GM21576 (cell line): ENCODE data around the gene RNF157.
"Not testable (repeated sequence)": the region's sequence is repeated elsewhere in the genome, so short reads cannot be mapped to it uniquely, and the experiment has no call there.

Experiments used
- ATAC-seq: cut with Tn5 transposase; IDR thresholded peaks from one replicate; pipeline ENCODE4 v1.9.1; 2021; ENCODE audit warnings: mild to moderate bottlenecking, moderate library complexity; ENCODE audit not compliant: unreplicated experiment

RNF157 gene

GRCh38 chr17:76255801-76256429 lies 15.6 kb upstream of the RNF157 start:
- ATAC-seq, result no peak

- no peak for ATAC-seq
Observed at GRCh38 chr17:76254275-76254674, 14.0 kb upstream of the RNF157 start.

DNA sequence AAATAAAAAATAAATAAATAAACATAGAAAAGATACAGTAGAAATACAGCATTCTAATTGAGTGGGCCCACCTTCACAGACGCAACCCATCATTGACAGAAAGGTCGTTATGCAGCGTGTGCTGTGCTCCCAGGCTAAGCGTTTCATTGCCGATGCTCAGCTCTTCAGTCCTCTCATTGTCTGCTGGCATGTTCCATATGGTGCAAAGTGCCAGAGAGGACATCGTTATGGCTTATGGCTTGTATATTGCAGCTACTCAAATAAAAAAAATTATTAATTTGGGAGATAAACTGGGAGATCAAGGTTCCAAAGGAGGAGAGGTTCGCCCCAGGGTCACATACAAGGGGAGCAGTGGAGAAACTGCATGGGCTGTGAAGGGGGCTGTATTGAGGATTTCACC lies 13.5 kb upstream of the RNF157 start:
- ATAC-seq, result no peak

GRCh38 chr17:76252967-76253766 lies 12.9 kb upstream of the RNF157 start:
- not testable (repeated sequence) for ATAC-seq

GRCh38 chr17:76252040-76252954 lies 12.0 kb upstream of the RNF157 start:
- ATAC-seq, result peak; percentile 49

DNA sequence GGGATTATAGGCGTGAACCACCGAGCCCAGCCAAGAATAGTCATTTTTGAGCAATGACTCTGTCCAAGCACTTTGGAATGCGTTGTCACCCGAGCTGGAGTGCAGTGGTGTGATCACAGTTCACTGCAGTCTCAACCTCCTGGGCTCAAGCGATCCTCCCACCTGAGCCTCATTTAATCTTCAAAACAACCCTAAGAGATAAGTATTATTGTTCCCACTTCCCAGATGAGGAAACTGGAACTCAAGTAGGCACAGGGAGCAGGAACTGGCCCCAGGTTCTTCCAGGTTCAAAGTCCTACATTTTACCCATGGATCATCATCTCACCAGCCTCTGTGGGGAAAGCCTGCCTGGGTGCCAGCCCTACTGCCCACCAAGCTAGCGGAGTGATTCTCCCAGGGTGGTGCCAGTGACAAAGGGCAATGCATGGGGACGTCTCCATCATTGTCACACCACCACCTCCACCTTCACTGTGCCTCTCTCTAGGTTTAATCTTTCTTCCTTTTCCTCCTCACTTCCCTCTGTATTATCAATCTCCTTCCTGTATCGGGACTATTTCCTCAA lies 11.3 kb upstream of the RNF157 start:
- no peak for ATAC-seq

- ATAC-seq, result no peak
Observed at GRCh38 chr17:76250141-76250540, 9.8 kb upstream of the RNF157 start.

GRCh38 chr17:76248013-76248782 lies 7.9 kb upstream of the RNF157 start:
- ATAC-seq, result no peak

GRCh38 chr17:76247304-76247703 lies 7.0 kb upstream of the RNF157 start:
- no peak for ATAC-seq

DNA sequence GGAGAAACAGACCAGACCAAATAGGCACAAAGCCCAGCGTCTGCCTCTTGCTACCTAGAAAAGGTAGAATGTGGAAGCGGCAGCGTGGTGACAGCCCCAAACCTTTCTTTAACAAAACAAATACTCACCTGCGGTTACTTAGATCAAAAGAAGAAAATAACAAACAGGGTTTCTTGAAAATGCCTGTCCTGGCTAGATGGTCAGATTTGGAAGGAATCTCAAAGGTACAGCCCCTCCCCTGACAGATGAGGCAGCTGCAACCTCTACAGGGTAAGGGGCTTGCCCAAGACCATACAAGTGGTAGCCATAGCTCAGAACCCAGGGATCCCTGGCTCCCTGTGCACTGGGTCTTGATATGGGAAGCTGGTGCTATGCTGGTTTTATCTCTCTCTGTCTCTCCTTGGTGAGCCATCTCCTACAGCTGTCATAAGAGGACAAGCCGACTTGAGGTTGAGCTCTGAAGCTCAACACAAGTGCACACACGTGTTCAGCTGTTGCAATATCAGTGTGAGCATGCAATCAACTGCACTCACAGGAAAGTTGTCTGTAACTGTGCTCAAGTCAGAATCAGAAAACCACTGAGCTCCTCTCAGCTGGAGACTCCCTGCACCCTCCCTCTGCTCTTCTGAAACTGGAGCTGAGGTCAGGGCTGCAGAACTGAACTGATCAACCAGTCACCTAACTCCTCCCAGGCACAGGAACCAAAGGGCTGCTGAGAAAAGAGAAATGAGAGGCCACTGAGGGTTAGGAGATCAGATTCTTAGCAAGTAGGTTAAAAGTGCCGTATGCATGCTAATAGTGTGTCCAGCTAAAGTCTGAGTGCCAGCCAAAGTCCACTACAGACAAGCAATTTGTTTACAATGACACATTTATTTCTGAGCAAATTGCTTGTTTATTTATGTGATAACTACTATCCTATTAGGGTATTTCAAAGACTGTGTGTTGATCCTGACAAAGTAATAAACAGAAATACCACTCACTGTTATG lies 6.1 kb upstream of the RNF157 start:
- ATAC-seq, result peak; percentile 89

GRCh38 chr17:76244721-76245120 lies 4.4 kb upstream of the RNF157 start:
- not testable (repeated sequence) for ATAC-seq

- no peak for ATAC-seq
Observed at GRCh38 chr17:76243826-76244679, 3.8 kb upstream of the RNF157 start.

GRCh38 chr17:76241691-76242255 lies 1.5 kb upstream of the RNF157 start:
- ATAC-seq, result no peak

DNA sequence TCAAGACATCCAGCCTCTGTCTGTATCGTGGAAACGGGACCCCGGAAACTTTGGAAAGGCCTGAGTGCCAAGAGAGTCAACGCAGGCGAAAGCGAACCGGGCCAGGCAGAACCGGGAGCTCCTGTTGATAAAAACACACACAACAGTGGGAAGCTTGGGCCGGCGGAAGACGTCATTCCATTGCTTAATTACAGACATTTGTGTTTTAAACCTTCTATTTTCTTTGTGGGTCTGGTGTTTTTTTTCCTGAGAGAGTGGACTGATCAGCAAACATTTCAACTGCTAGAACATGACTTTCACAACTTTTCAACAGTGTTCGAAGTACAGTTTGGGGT lies 878 bp upstream of the RNF157 start:
- ATAC-seq, result no peak

DNA sequence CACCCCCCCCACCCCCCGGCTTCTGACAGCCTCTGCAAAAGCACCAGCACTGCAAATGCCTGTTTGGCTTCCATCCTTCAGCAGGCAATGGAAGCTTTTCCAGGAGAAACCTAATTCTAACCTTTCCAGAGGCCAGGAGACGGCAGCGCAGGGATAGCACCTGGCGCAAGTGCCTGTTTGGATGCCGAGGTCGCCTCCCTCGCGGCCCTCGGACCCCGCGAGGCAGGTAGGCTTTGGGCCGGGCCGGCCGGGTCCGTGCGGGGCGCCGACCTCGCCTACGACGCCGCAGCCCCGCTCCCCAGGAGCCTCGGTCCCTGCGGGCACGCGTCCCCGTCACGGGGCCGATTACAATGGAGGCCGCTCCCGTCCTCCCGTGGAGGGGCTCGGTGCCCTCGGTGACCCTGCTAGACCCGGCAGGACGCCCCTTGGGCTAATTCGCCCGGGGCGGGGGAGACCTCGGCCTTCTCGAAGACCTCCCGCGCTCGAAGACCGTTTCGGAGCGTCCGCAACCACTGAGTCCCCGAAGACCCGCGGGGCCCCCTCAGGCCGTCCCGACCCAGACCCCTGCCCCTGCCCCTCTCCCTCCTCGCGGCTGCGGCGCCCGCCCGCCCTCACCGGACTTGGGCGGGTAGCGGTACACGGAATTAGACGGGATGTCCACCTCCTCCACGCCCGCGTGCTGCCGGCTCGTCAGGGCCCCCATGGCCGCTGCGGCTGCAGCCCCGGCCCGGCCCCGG lies 587 bp downstream of the RNF157 start:
- no peak for ATAC-seq

DNA sequence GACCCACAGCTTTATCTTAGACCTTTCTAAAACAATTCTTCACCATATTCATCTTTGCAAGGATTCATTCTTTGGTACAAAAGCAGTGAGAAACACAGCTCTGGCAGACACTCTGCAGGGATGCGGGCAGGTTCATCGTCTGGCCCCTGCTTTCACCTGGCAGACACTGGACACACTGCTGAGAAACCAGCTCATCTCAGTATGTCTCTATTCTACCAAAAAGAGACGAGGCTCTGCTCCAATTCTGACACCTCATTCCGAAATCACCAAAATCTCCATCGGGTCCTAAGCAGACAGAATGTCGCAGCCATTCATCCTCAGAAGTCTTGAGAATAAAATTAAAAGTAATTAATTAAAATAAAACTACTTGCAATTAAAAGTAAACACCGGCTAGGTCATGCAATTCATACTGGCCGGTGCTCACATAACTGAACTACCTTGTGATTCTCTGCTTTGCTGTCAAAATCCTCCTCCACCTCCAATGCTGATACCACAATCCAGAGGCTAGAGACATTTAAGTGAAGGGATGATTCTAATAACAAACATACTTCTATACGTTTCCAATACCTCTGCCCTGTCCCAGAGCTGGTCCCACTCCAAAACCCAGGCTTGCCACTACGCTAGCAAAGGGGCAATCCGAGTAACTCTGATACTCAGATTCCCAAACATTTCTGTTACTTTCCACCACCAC lies 1.3 kb downstream of the RNF157 start:
- no peak for ATAC-seq

- ATAC-seq, result no peak
Observed at GRCh38 chr17:76237859-76238313, 2.4 kb downstream of the RNF157 start.
